ENCODE measurements around the gene STK10.

DNA sequence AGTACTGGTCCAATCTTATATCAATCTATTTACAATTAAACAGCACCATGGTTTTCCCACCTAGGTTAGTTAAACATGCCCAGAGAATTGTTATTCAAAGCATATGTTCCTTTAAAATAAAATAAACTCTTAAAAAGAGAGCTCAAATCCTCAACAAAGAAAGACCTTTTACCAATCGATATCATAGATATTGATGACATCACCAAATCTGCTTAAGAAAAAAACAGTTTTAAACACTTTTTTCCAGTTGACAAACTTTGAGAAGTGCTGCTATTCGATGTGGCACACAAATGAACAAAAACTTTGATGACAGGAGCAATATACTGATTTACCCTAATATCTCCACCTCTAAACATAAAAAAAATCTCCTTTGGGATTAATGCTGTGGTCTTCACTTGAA is 21.7 kb upstream of the STK10 start:
- TF ChIP-seq, protein P1, sequence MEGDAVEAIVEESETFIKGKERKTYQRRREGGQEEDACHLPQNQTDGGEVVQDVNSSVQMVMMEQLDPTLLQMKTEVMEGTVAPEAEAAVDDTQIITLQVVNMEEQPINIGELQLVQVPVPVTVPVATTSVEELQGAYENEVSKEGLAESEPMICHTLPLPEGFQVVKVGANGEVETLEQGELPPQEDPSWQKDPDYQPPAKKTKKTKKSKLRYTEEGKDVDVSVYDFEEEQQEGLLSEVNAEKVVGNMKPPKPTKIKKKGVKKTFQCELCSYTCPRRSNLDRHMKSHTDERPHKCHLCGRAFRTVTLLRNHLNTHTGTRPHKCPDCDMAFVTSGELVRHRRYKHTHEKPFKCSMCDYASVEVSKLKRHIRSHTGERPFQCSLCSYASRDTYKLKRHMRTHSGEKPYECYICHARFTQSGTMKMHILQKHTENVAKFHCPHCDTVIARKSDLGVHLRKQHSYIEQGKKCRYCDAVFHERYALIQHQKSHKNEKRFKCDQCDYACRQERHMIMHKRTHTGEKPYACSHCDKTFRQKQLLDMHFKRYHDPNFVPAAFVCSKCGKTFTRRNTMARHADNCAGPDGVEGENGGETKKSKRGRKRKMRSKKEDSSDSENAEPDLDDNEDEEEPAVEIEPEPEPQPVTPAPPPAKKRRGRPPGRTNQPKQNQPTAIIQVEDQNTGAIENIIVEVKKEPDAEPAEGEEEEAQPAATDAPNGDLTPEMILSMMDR (optimal IDR thresholded peaks at IDR 0.05 in 1 of 3, IDR thresholded peaks at IDR 0.05 in 1 of 3, conservative IDR thresholded peaks at IDR 0.05 in 1 of 3; ENCODE audit: extremely low read depth in 1 of 3, insufficient read depth in 2 of 3, low read length in 3 of 3), result no peak
- TF ChIP-seq EZH2 (IDR thresholded peaks at IDR 0.05; ENCODE audit: low read length), result no peak
